ENCODE measurements around the gene SLA2.
"Not testable (repeated sequence)": the region's sequence is repeated elsewhere in the genome, so short reads cannot be mapped to it uniquely, and the experiment has no call there.

Gene SLA2

DNA sequence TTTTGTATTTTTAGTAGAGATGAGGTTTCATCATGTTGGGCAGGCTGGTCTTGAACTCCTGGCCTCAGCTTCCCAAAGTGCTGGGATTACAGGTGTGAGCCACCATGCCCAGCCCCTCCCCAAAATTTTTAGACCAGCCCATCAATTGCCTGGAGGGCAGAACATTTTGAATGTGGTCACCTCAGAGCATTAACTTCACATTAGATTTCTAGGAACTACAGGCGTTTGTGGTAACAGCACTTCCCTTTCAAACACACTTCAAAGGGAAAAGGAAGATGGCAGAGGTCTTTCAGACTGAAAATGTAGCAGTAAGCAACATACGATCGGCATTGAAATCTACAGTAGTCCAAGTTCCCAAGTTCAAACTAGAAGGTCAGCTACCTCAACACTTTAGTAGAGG is 12.3 kb upstream of the SLA2 start:
- H3K36me3 Mint-ChIP-seq = peaks cover 10% of the 10 kb centered on the region
- H3K27me3 Mint-ChIP-seq = no peaks in the 10 kb centered on the region
- H3K27ac Mint-ChIP-seq = peak overlapping the region; percentile 34
- H3K4me3 Mint-ChIP-seq = peak overlapping the region; percentile 54
- H3K9me3 Mint-ChIP-seq (ENCODE audit: low read depth) = no peaks in the 10 kb centered on the region
- peaks cover 16% of the 10 kb centered on the region for H3K4me1 Mint-ChIP-seq (ENCODE audit: low read depth)

DNA sequence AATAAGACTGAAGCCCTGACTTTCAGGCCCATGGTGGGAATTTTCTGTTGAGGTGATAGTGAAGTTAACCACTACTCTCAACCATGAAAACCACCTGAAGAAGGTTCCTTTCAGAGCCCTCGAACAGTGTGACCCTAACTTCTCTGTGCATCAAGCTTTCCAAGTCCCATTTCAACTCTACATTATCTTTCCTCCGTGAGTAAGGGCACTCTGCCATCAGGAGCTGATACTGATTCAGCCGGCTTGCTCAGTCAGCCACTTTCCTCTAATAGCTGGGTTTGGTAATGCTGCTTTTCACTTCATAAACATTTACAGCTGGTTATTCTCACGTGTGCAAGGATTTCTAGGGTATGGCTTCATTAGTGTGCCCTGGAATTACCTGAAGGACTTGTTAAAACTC is 10.7 kb upstream of the SLA2 start:
- Mint-ChIP-seq H3K27ac (no peak overlapping the region), H3K36me3 (peaks cover 13% of the 10 kb centered on the region)

DNA sequence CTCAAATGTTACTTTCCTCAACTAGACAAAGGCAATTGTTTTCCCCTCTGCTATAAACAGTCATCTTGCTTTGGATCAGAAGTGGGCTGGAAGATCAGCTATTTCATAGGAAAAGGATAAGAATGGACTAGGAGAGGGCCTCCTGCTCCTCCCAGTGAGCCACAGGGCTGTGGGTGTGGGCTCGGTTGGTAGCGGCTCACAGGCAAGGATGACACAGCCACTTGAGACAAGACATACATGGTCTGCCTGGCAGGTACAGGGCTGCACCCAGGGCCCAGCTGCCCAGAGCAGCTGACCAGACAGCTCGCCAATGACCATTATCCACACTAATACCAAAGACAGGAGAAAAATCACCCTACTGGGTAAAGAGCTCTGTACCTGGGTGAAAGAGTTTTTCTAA is 9.0 kb upstream of the SLA2 start:
- Mint-ChIP-seq H3K27me3 (no peaks in the 10 kb centered on the region), H3K36me3 (peaks cover 15% of the 10 kb centered on the region), H3K4me3 (no peak overlapping the region), H3K9me3 (ENCODE audit: low read depth) (no peaks in the 10 kb centered on the region), H3K27ac (no peak overlapping the region), H3K4me1 (ENCODE audit: low read depth) (peaks cover 16% of the 10 kb centered on the region)

More for the DNA sequence above, 10.7 kb upstream of the SLA2 start:
- H3K9me3 Mint-ChIP-seq (ENCODE audit: low read depth) = no peaks in the 10 kb centered on the region
- peaks cover 16% of the 10 kb centered on the region for H3K4me1 Mint-ChIP-seq (ENCODE audit: low read depth)
- no peaks in the 10 kb centered on the region for H3K27me3 Mint-ChIP-seq
- no peak overlapping the region for H3K4me3 Mint-ChIP-seq

- Mint-ChIP-seq H3K4me1 (ENCODE audit: low read depth) (peaks cover 16% of the 10 kb centered on the region), H3K27me3 (no peaks in the 10 kb centered on the region), H3K4me3 (no peak overlapping the region), H3K9me3 (ENCODE audit: low read depth) (no peaks in the 10 kb centered on the region), H3K27ac (no peak overlapping the region), H3K36me3 (peaks cover 15% of the 10 kb centered on the region)
Measured at GRCh38 chr20:36654506-36654905, 8.5 kb upstream of the SLA2 start.

DNA sequence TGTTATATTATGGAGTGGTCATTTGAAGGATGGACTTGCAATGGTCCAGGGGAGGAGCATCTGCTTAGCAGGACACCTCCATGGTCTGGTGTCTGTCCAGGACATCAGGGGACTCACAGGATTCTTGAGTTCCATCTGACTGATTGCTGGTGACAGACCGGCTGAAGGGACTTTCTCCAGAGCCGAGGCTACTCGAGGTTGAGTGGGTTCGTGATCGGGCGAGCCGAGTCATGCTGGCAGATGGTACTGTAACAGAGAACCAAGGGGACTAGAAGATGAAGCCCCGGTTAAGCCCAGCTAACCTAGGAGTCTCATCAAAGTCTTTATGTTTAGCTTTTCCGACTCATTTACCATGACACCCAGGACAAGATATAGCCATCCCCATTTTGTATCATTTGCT is 7.5 kb upstream of the SLA2 start:
- peaks cover 14% of the 10 kb centered on the region for H3K36me3 Mint-ChIP-seq
- no peaks in the 10 kb centered on the region for H3K9me3 Mint-ChIP-seq (ENCODE audit: low read depth)
- no peak overlapping the region for H3K4me3 Mint-ChIP-seq
- H3K4me1 Mint-ChIP-seq (ENCODE audit: low read depth) = peaks cover 10% of the 10 kb centered on the region
- H3K27me3 Mint-ChIP-seq = no peaks in the 10 kb centered on the region
- H3K27ac Mint-ChIP-seq = no peak overlapping the region

GRCh38 chr20:36647196-36648121 is 1.5 kb upstream of the SLA2 start:
- H3K27me3 Mint-ChIP-seq = no peaks in the 10 kb centered on the region
- H3K27ac Mint-ChIP-seq = peak overlapping the region; percentile 100
- H3K4me1 Mint-ChIP-seq (ENCODE audit: low read depth) = peaks cover 43% of the 10 kb centered on the region
- H3K4me3 Mint-ChIP-seq = peak overlapping the region; percentile 52
- H3K9me3 Mint-ChIP-seq (ENCODE audit: low read depth) = no peaks in the 10 kb centered on the region
- peaks cover 7% of the 10 kb centered on the region for H3K36me3 Mint-ChIP-seq

GRCh38 chr20:36646678-36647077 is 682 bp upstream of the SLA2 start:
- H3K4me3 Mint-ChIP-seq = peak overlapping the region; percentile 95

DNA sequence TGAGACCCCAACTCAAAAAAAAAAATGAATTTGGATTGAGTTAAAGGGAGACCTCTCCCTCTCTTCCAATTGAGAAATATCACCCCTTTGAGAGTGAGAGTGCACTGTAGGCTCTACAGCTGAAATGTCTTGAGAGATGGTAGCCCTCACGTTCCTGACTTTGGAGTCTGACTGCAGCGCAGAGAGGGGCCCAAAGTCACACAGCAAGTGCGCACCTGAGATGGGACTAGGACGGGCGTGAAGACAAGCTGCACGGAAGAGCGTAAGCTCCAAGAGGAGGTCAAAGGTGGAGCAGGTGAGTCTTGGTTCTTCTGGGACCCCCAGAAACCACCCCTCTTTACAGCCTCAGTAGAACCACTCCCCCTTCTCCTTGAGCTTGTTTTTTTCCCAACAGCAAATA is 643 bp downstream of the SLA2 start:
- peaks cover 3% of the 10 kb centered on the region for H3K36me3 Mint-ChIP-seq
- H3K4me3 Mint-ChIP-seq = peak overlapping the region; percentile 95
- peaks cover 52% of the 10 kb centered on the region for H3K4me1 Mint-ChIP-seq (ENCODE audit: low read depth)
- no peaks in the 10 kb centered on the region for H3K27me3 Mint-ChIP-seq
- no peaks in the 10 kb centered on the region for H3K9me3 Mint-ChIP-seq (ENCODE audit: low read depth)
- peak overlapping the region; percentile 100 for H3K27ac Mint-ChIP-seq

More at GRCh38 chr20:36646678-36647077, 682 bp upstream of the SLA2 start:
- H3K36me3 Mint-ChIP-seq = peaks cover 7% of the 10 kb centered on the region
- peaks cover 48% of the 10 kb centered on the region for H3K4me1 Mint-ChIP-seq (ENCODE audit: low read depth)
- peak overlapping the region; percentile 100 for H3K27ac Mint-ChIP-seq
- H3K27me3 Mint-ChIP-seq = no peaks in the 10 kb centered on the region
- no peaks in the 10 kb centered on the region for H3K9me3 Mint-ChIP-seq (ENCODE audit: low read depth)

GRCh38 chr20:36644706-36645095 is 1.3 kb downstream of the SLA2 start:
- Mint-ChIP-seq H3K4me3 (peak overlapping the region; percentile 95), H3K4me1 (ENCODE audit: low read depth) (peaks cover 52% of the 10 kb centered on the region), H3K27me3 (no peaks in the 10 kb centered on the region), H3K36me3 (peaks cover 3% of the 10 kb centered on the region), H3K27ac (peak overlapping the region; percentile 100), H3K9me3 (ENCODE audit: low read depth) (no peaks in the 10 kb centered on the region)

- peaks cover 3% of the 10 kb centered on the region for H3K36me3 Mint-ChIP-seq
- H3K4me1 Mint-ChIP-seq (ENCODE audit: low read depth) = peaks cover 52% of the 10 kb centered on the region
Measured at GRCh38 chr20:36644032-36644705, 1.8 kb downstream of the SLA2 start.

DNA sequence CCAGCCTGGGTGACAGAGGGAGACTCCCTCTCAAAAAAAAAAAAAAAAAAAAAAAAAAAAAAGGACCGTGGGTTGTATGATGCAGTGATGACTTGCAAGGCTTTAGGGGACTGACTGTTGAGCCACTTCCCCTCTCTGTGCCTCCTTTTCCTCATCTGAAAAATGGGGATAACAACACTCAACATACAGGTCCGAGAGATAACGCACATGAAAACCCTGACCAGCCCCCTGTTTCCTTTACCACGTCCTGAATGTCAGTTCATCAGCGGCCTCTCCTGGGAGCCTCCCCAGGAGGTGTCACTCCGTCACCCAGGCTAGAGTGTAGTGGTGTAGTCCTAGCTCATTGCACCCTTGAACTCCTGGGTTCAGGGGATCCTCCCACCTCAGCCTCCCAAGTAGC is 3.9 kb downstream of the SLA2 start:
- Mint-ChIP-seq H3K9me3 (ENCODE audit: low read depth) (no peaks in the 10 kb centered on the region), H3K27me3 (no peaks in the 10 kb centered on the region), H3K27ac (peak overlapping the region; percentile 100), H3K4me3 (peak overlapping the region; percentile 95), H3K36me3 (peaks cover 3% of the 10 kb centered on the region), H3K4me1 (ENCODE audit: low read depth) (peaks cover 50% of the 10 kb centered on the region)

More at GRCh38 chr20:36644032-36644705, 1.8 kb downstream of the SLA2 start:
- Mint-ChIP-seq H3K27ac (peak overlapping the region; percentile 100), H3K4me3 (peak overlapping the region; percentile 95), H3K27me3 (no peaks in the 10 kb centered on the region), H3K9me3 (ENCODE audit: low read depth) (no peaks in the 10 kb centered on the region)

- Mint-ChIP-seq H3K27ac (peak overlapping the region; percentile 81), H3K27me3 (no peaks in the 10 kb centered on the region), H3K4me3 (peak overlapping the region; percentile 30), H3K36me3 (peaks cover 3% of the 10 kb centered on the region), H3K9me3 (ENCODE audit: low read depth) (no peaks in the 10 kb centered on the region), H3K4me1 (ENCODE audit: low read depth) (peaks cover 44% of the 10 kb centered on the region)
Measured at GRCh38 chr20:36641506-36641843, 4.5 kb downstream of the SLA2 start.

GRCh38 chr20:36638876-36639400 is 7.1 kb downstream of the SLA2 start:
- not testable (repeated sequence) for H3K9me3 Mint-ChIP-seq (ENCODE audit: low read depth); H3K36me3 Mint-ChIP-seq; H3K4me3 Mint-ChIP-seq; H3K27me3 Mint-ChIP-seq
- peak overlapping the region; percentile 58 for H3K27ac Mint-ChIP-seq
- peaks cover 27% of the 10 kb centered on the region for H3K4me1 Mint-ChIP-seq (ENCODE audit: low read depth)

DNA sequence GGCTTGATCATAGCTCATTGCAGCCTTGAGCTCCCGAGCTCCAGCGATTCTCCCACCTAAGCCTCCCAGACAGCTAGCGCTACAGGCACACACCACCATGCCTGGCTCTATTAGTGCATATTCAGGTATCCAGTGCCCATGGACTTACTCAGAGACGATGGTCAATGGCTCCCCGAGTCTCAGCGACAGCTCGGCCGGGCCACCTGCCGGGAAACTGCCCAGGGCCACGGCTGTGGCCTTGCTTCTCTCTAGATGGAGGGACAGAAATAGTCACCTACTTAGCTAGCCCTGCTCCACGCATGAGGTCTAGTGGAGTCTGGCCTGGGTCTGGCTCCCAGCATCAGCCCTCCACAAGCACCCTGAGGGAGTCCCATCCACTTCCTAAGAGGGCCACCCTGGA is 11.7 kb downstream of the SLA2 start:
- Mint-ChIP-seq H3K9me3 (ENCODE audit: low read depth) (no peaks in the 10 kb centered on the region), H3K27ac (peak overlapping the region; percentile 66)

DNA sequence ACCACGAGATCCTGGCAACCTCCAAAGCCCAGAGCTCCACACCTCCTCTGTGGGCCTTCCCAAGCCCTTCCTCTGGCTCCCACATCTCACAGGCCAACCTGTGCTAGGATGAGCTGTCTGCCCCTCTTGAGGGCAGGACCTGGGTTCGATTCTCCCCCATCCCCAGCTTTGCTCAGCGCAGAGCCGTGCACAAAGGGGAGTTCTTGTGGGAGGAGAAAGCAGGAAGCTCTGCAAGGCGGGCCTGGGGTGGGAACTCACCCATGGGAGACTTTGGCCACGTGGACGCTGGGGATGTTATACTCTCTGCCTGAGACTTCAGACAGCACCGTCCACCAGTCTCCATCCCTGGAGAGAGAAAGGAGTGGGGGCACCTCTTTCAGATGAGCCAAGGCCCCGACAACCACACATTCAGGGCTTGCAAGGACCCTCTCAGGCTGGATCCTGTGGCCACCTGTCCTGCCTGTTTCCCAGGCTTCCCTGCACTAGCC is 12.7 kb downstream of the SLA2 start:
- no peaks in the 10 kb centered on the region for H3K27me3 Mint-ChIP-seq
- no peak overlapping the region for H3K27ac Mint-ChIP-seq
- H3K4me1 Mint-ChIP-seq (ENCODE audit: low read depth) = peaks cover 37% of the 10 kb centered on the region
- H3K36me3 Mint-ChIP-seq = peaks cover 5% of the 10 kb centered on the region
- no peaks in the 10 kb centered on the region for H3K9me3 Mint-ChIP-seq (ENCODE audit: low read depth)
- no peak overlapping the region for H3K4me3 Mint-ChIP-seq

More for the DNA sequence above, 11.7 kb downstream of the SLA2 start:
- Mint-ChIP-seq H3K27me3 (no peaks in the 10 kb centered on the region), H3K36me3 (peaks cover 5% of the 10 kb centered on the region), H3K4me3 (no peak overlapping the region), H3K4me1 (ENCODE audit: low read depth) (peaks cover 34% of the 10 kb centered on the region)

Measured in activated naive CD8-positive, alpha-beta T cell (primary cell).